Choroid plexus epithelial cell (primary cell): ENCODE data around the gene LYRM2.

Experiments used
- DNase-seq: peaks from one replicate; pipeline ENCODE4 v3.0.0-alpha.2; 2010; ENCODE audit warnings: low read depth
- H3K4me3 ChIP-seq: 2 replicates; pipeline ENCODE4 v1.5.1; 2011; ENCODE audit warnings: low read depth, mild to moderate bottlenecking, control low read depth, low read length, moderate library complexity
- CTCF ChIP-seq: conservative IDR thresholded peaks from 2 replicates; pipeline ENCODE4 v1.5.1; 2011; ENCODE audit warnings: low read depth, mild to moderate bottlenecking, control low read depth, inconsistent platforms, low read length, moderate library complexity

Gene LYRM2

GRCh38 chr6:89612121-89612520 is 26.4 kb downstream of the LYRM2 start:
- no peak for TF ChIP-seq CTCF
- no peak for DNase-seq
- H3K4me3 ChIP-seq, result no peak overlapping the region

- H3K4me3 ChIP-seq, result no peak overlapping the region
- no peak for TF ChIP-seq CTCF
- peak; percentile 26 for DNase-seq
These were observed 26.9 kb downstream of the LYRM2 start for GRCh38 chr6:89611666-89612065.

GRCh38 chr6:89610149-89610642 is 28.4 kb downstream of the LYRM2 start:
- TF ChIP-seq CTCF, result peak; percentile 85

GRCh38 chr6:89605861-89606260 is 32.7 kb downstream of the LYRM2 start:
- no peak for DNase-seq
- no peak for TF ChIP-seq CTCF
- no peak overlapping the region for H3K4me3 ChIP-seq

More at GRCh38 chr6:89610149-89610642, 28.4 kb downstream of the LYRM2 start:
- DNase-seq, result peak; percentile 56
- no peak overlapping the region for H3K4me3 ChIP-seq

GRCh38 chr6:89604653-89605052 is 33.9 kb downstream of the LYRM2 start:
- no peak for TF ChIP-seq CTCF
- H3K4me3 ChIP-seq, result no peak overlapping the region
- DNase-seq, result no peak

- no peak overlapping the region for H3K4me3 ChIP-seq
- DNase-seq, result no peak
- no peak for TF ChIP-seq CTCF
These were observed 36.4 kb downstream of the LYRM2 start for GRCh38 chr6:89602166-89602565.

GRCh38 chr6:89599727-89600126 is 38.8 kb downstream of the LYRM2 start:
- TF ChIP-seq CTCF, result no peak
- no peak for DNase-seq
- no peak overlapping the region for H3K4me3 ChIP-seq
